ENCODE measurements around the gene CIROP.

CIROP gene

DNA sequence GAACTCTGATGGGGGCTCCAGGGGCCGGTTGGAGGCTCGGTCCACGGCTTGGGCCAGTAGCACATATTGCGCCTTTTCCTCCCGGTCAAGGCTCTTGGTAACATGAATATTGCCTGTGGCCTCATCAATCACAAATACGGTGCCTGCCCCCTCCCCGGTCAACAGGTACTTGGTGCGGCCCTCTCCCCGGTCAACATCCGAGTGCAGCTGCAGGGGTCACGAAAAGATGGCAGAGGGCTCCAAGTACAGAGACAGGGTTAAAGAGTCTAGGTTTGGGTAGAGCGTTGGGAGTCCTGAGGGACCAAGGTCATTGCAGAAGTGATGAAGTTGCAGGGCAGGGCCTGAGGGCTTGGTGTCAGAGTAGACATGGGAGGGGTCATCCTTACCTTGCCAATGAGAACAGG is 49.6 kb downstream of the CIROP start:
- TF ChIP-seq POU2F2 (IDR thresholded peaks at IDR 0.05; ENCODE audit: low read depth, low read length) (no peak), POLR2AphosphoS5 (IDR thresholded peaks at IDR 0.05; ENCODE audit: low read depth, low read length) (no peak), POLR2A (IDR thresholded peaks at IDR 0.05; ENCODE audit: low read depth, low read length) (no peak), PAX5 (IDR thresholded peaks at IDR 0.05; ENCODE audit: insufficient read depth, low read length, severe bottlenecking) (no peak), TAF1 (IDR thresholded peaks at IDR 0.05; ENCODE audit: low read depth, low read length) (no peak), SPI1 (IDR thresholded peaks at IDR 0.05; ENCODE audit: low read depth, low read length) (no peak)
- DNase-seq (ENCODE audit: insufficient read length, low spot score), result no peak
- no peak for FAIRE-seq

DNA sequence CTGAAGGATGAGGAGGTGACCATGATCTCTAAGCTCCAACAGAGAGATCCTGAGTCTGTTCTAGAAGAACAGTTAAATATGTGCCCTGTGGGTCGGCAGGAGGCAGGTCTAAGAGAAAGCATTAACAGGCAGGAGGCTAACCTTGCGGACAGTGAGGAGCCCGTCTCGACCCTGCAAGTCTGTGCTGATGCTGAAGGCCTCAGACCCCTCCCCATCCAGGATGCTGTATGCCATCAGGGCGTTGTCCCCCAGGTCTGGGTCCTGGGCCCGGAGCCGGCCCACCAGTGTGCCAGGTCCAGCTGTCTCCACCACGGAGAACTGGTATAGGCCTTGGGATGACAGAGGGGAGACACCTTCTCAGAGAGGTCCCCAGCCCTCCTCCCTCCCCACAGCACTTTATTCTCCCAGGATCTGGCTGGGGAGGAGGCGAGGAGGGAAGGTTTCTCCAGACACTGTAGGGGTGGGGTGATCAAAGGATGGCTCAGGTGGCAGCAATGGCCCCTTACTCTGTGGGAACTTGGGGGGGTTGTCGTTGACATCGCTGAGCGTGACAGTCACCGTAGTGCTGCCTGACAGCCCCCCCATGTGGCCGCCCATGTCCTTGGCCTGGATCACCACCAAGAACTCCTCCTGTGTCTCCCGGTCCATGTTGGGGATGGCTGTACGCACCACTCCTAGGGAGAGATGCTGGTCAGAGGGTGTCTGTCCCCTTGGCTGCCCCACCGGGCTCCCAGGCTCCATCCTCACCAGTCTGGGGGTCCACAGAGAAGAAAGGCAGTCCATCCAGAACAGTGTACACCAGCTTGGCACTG is 50.6 kb downstream of the CIROP start:
- TF ChIP-seq POU2F2 (IDR thresholded peaks at IDR 0.05; ENCODE audit: low read depth, low read length), result no peak
- TF ChIP-seq POLR2A (IDR thresholded peaks at IDR 0.05; ENCODE audit: low read depth, low read length), result no peak
- TF ChIP-seq TAF1 (IDR thresholded peaks at IDR 0.05; ENCODE audit: low read depth, low read length), result no peak
- FAIRE-seq (no peak), DNase-seq (ENCODE audit: insufficient read length, low spot score) (no peak)

DNA sequence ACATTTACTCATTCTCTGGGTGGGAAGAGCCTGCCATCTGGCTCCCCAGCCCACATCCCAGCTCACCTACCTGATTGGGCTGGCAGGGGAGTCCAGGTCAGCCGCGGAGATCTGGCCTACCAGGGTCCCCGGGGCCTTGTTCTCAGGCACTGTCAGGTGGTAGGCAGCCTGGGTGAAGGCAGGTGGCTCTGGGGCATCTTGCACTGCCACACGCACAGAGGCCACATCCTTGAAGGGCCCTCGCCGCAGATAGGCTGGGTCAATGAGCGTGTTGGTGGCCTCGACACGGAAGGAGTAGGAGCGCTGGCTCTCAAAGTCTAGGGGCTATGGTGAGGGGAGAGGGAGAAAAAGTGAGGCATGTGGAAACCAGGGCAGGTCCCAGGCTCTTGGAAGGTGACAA is 51.4 kb downstream of the CIROP start:
- TF ChIP-seq POLR2AphosphoS5 (IDR thresholded peaks at IDR 0.05; ENCODE audit: low read depth, low read length), result no peak
- TF ChIP-seq TAF1 (IDR thresholded peaks at IDR 0.05; ENCODE audit: low read depth, low read length), result no peak
- TF ChIP-seq POLR2A (IDR thresholded peaks at IDR 0.05; ENCODE audit: low read depth, low read length), result no peak
- no peak for TF ChIP-seq PAX5 (IDR thresholded peaks at IDR 0.05; ENCODE audit: insufficient read depth, low read length, severe bottlenecking)
- no peak for TF ChIP-seq SPI1 (IDR thresholded peaks at IDR 0.05; ENCODE audit: low read depth, low read length)
- no peak for TF ChIP-seq POU2F2 (IDR thresholded peaks at IDR 0.05; ENCODE audit: low read depth, low read length)
- no peak for DNase-seq (ENCODE audit: insufficient read length, low spot score)
- no peak for FAIRE-seq

DNA sequence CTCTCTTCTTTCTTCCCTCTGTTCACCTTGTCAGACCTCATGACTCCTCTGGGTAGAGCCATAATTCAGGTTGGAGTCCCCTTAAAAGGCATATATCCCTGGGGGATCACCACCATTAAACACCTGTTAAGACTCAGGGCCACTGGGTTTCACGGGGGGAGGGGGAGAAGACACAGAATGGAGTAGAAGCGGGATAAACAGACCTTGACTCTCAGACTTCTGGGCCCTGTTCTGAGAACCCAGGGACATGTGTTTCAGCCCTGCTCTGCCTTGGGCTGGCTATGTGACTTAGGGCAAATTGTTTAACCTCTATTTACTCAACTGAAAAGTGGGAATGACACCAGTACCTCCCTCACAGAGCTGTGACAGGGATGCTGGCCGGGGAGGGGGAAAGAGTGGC is 52.1 kb downstream of the CIROP start:
- FAIRE-seq (no peak), DNase-seq (ENCODE audit: insufficient read length, low spot score) (no peak)
- TF ChIP-seq POLR2A (IDR thresholded peaks at IDR 0.05; ENCODE audit: low read depth, low read length) (no peak), POLR2AphosphoS5 (IDR thresholded peaks at IDR 0.05; ENCODE audit: low read depth, low read length) (no peak)

DNA sequence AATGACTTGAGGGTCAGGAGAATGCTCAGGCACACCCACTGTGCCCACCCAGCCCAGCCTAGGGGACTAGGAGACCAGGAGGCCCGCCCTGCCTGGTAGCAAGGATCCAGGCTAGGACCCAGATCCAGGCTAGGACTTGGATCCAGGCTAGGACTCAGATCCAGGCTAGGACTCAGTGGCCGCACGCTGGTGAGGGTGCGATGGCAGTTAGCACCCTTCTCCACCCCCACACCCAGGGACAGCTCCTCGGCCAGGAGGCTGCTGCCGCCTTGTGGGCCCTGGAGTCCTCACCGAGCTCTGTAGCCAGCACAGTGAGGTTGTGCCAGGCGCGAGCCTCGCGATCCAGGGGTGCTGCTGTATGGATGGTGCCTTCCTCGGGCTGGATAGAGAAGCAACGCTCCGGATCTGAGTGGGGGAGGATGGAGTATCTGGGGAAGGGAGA is 52.6 kb downstream of the CIROP start:
- FAIRE-seq, result no peak
- DNase-seq (ENCODE audit: insufficient read length, low spot score), result no peak
- TF ChIP-seq POLR2AphosphoS5 (IDR thresholded peaks at IDR 0.05; ENCODE audit: low read depth, low read length) (no peak), SPI1 (IDR thresholded peaks at IDR 0.05; ENCODE audit: low read depth, low read length) (no peak)

DNA sequence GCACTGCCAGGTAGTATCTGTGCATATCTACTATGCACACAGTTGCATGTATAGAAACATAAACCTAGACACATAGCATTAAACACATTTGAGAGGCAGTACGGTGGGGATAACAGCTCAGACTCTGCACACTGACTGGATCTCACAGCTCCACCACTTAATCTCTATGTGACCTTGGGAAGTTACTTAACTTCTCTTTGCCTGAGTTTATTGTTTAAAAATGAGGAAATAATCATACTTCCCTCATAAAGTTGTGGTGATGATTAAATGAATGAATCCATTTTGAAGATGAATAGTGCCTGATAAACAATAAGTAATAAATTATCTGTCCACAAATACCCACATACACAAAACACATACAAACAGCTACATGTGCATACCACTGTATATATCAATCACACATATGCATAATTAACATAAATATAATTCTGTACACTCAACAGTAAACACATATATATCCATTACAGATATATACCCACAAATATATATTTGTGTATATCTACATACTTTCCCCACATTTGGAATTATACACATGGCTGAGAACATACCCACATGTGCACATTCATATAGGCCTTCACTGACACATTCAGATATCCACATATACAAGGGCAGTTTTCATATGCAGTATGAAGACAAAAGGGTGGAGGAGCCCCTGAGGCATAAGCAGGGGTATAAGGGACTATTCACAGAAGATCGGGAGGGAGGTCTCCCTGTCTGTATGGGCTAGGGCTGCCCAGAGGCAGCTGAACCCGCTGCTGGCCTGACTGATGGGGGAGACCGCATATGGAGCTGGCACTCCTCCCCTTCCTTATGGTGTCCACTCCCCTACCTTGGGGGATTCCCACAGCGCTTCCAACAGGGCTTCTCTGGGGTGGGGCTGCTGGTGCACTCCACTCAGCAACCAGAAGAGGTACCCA is 53.4 kb downstream of the CIROP start:
- TF ChIP-seq POLR2AphosphoS5 (IDR thresholded peaks at IDR 0.05; ENCODE audit: low read depth, low read length), result no peak
- TF ChIP-seq SPI1 (IDR thresholded peaks at IDR 0.05; ENCODE audit: low read depth, low read length), result no peak
- no peak for TF ChIP-seq PAX5 (IDR thresholded peaks at IDR 0.05; ENCODE audit: insufficient read depth, low read length, severe bottlenecking)
- no peak for TF ChIP-seq POU2F2 (IDR thresholded peaks at IDR 0.05; ENCODE audit: low read depth, low read length)
- TF ChIP-seq POLR2A (IDR thresholded peaks at IDR 0.05; ENCODE audit: low read depth, low read length), result no peak
- TF ChIP-seq TAF1 (IDR thresholded peaks at IDR 0.05; ENCODE audit: low read depth, low read length), result no peak
- DNase-seq (ENCODE audit: insufficient read length, low spot score) (no peak), FAIRE-seq (peak; percentile 5)
